GM12875 (cell line): ENCODE results near the gene SMC3.

ENCODE experiments used
- H3K4me3 ChIP-seq: one replicate; pipeline ENCODE4 v1.5.1; 2011; ENCODE audit warnings: low read depth, low read length, control low read depth
- TF ChIP-seq, protein P1 (sequence below): IDR thresholded peaks from 2 replicates; pipeline ENCODE4 v1.5.1; 2011; ENCODE audit warnings: low read depth, mild to moderate bottlenecking, control low read depth, inconsistent platforms, low read length, moderate library complexity, borderline replicate concordance; ENCODE audit not compliant: insufficient read depth

SMC3 gene

GRCh38 chr10:110643035-110643652 lies 75.6 kb downstream of the SMC3 start:
- peak overlapping the region; percentile 52 for H3K4me3 ChIP-seq
- TF ChIP-seq, protein P1, sequence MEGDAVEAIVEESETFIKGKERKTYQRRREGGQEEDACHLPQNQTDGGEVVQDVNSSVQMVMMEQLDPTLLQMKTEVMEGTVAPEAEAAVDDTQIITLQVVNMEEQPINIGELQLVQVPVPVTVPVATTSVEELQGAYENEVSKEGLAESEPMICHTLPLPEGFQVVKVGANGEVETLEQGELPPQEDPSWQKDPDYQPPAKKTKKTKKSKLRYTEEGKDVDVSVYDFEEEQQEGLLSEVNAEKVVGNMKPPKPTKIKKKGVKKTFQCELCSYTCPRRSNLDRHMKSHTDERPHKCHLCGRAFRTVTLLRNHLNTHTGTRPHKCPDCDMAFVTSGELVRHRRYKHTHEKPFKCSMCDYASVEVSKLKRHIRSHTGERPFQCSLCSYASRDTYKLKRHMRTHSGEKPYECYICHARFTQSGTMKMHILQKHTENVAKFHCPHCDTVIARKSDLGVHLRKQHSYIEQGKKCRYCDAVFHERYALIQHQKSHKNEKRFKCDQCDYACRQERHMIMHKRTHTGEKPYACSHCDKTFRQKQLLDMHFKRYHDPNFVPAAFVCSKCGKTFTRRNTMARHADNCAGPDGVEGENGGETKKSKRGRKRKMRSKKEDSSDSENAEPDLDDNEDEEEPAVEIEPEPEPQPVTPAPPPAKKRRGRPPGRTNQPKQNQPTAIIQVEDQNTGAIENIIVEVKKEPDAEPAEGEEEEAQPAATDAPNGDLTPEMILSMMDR: no peak

- peak within 1 kb of the TSS; percentile 52 for H3K4me3 ChIP-seq
Measured at GRCh38 chr10:110643653-110644597, 76.4 kb downstream of the SMC3 start, which contains the start of gene RBM20. TSS of gene RBM20 (plus strand) at chr10:110644336. CDS start at chr10:110644455, 119 bp downstream.

DNA sequence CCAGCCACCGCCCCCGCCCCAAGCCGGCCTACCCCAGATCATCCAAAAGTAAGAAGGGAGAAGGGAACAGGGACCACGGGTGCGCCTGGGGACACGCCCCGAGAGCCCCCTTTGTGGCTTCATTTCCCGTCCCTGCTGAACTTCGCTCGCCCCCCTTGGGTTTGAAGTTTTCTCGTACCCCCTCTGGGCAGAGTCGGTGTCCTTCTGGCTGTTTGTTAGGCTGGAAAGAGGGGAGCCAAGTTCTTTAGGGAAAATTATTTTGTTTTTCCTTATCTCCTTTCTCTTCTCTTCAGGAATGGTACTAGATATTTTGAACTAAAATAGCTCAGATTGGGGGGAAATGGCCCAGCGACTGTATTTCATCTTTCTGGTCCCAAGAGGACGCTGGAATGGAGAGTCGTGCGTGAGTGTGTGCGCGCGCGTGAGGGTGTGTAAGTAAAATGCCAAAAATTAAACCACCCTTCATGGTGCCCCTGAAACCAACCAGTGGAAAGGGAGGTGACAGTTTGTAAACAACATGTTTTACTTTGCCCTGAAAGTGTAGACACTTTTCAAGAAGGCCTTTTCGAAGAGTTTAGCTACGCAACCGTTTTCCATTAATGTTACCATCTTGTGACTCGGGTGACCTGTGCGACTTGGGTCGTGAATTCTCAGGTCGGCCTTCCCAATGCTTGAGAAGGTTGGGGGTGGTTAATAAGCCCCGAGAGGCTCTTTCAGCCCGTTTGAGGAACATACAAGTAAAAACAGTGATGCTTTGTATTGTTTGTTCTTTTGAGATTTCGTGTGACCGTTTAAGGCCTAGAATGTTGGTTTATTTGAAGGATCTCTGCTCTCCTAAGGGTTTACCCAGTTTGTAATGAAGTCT lies 77.3 kb downstream of the SMC3 start:
- TF ChIP-seq, protein P1: no peak
- H3K4me3 ChIP-seq: no peak overlapping the region

More at GRCh38 chr10:110643653-110644597, 76.4 kb downstream of the SMC3 start, which contains the start of gene RBM20:
- TF ChIP-seq, protein P1: no peak

- no peak overlapping the region for H3K4me3 ChIP-seq
- TF ChIP-seq, protein P1: no peak
Measured at GRCh38 chr10:110646417-110647135, 79.1 kb downstream of the SMC3 start.

DNA sequence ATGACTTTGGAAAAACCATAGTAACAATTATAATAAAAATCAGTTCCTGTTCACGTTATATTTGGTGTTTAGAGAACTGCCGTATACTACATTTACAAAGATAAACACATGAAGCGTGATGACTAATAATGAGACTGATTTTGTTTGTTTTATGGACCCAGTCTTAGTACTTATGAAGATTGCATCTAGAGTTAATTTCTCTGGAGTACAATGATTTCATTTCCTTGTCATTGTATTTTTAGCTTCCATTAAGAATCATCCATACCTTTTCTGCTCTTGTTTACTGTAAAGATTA lies 79.6 kb downstream of the SMC3 start:
- no peak overlapping the region for H3K4me3 ChIP-seq
- TF ChIP-seq, protein P1: no peak

GRCh38 chr10:110648692-110649346 lies 81.3 kb downstream of the SMC3 start:
- H3K4me3 ChIP-seq: no peak overlapping the region
- TF ChIP-seq, protein P1: no peak
